DMS79 treated with DMSO at 0.1 percent for 48 hours (cell line): ENCODE measurements around the gene PDCL3.

Experiments
- DNase-seq: peaks from one replicate; lab custom pipeline; 2025; lab: John Stamatoyannopoulos, UW

Gene PDCL3

GRCh38 chr2:100560216-100560830, 2.5 kb upstream of the PDCL3 start:
- DNase-seq, result no peak

DNA sequence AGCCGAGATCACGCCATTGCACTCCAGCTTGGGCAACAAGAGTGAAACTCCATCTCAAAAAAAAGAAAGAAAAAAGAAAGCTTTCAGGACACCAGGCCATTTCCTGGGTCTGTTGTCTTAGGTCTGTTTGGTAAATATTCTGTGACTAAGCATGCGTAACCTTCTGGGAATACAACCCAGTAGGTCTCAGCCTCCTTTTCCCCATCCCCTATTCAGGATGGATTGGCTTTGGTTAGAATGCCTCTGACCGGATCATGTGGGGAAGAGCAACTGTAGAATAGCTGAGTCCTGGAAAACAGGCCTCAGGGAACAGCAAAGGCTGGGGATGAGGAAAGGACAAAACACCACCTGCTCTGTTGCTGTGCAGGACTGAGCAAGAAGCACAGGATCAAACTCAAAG, 1.6 kb upstream of the PDCL3 start:
- no peak for DNase-seq

- DNase-seq, result no peak
These were observed 834 bp downstream of the PDCL3 start for GRCh38 chr2:100563407-100564247.

DNA sequence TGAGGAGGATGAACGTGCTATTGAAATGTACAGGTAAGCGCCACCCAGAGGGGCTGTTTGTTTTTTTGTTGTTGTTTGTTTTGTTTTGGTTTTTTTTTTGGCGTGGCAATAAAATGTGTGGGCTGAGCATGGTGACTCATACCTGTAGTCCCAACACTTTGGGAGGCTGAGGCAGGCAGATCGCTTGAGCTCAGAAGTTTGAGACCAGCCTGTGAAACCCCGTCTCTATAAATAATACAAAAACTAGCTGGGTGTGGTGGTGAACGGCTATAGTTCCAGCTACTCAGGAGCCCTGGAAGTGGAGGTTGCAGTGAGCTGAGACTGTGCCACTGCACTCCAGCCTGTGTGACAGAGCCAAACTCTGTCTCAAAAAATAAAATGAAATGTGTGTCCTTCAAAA, 6.2 kb downstream of the PDCL3 start:
- DNase-seq, result no peak

GRCh38 chr2:100571668-100572067, 8.9 kb downstream of the PDCL3 start:
- DNase-seq, result no peak

DNA sequence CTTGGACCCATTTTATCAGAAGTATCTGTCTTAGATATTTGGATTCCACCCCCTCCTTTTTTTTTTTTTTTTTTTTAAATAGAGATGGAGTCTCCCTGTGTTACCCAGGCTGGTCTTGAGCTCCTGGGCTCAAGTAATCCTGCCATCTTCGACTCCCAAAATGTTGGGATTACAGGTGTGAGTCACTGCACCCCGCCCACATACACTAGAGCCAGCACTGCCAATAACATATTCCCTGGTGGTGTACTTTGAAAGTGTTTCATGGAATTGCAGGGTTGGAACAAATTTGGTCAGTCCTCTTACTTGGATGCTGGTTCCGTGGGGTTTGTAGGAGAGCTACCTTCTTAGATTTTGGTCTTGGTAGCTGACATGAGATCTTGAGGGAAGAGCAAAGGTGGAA, 15.0 kb downstream of the PDCL3 start:
- no peak for DNase-seq

DNA sequence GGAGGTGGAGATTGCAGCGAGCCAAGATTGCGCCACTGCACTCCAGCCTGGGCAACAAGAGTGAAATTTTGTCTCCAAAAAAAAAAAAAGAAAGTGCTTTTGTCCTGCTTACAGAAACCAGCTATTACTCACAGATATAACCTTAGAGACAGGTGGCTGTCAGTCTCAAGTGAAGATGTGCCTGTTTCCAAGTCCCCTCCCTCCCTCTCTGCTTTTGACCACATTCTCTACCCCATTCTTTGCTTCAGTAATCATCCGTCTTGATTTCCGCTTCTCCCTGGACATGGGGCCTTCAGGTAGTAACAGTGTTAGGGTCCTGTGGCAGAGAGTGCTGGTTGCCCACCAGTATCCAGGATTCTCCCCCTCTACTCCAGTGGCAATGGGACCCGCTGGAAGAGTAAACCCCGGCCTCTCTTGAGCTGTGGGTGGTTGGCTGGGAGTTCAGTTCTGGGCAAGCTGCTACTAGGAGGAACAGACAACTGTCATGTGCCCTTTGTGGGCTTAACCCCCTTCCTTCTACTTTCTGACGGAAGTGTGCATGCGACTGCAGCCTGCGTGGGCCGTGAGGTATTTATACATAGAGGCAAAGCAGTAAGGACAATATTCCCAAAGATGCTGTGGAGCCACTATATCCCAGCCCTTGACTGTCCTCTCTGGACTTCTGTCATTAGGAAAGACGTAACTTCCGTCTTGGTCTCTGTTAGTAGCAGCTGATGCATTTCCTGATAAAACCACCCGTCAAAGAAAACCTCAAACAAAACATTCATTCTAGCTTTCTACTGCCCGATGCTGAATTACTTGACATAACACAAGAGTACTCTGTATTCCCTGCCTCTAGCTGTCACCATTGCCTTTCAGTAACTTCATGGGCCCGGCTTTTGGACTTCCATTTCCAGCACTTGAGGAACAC, 17.8 kb downstream of the PDCL3 start:
- DNase-seq, result no peak

GRCh38 chr2:100581277-100581612, 18.5 kb downstream of the PDCL3 start:
- DNase-seq, result no peak

GRCh38 chr2:100584816-100585215, 22.0 kb downstream of the PDCL3 start:
- no peak for DNase-seq

DNA sequence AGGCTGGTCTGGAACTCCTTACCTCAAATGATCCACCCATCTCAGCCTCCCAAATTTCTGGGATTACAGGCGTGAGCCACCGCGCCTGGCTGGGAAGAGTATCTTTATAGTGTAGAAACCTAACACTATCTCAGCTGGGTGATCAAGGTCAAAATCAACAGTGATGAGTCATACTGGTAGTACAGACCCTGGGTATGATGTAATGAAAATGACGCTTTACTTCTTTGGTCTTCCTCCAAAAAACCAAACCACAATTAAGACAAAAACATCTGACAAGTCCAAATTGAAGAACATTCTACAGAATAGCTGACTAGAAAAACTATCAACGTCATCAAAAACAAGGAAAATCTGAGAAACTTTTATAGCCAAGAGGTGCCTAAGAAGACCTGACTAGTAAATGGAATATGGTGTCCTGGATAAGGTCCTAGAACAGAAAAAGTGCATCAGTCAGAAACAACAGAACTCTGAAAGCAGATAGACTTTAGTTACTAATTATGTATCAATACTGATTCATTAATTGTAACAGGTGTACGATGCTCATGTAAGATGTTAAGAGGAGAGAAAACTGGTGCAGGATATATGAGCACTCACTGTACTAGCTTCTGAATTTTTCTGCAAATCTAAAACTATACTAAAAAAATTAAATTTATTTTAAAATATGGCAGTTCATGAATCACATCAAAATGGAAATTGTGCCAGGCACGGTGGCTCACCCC, 25.4 kb downstream of the PDCL3 start:
- no peak for DNase-seq

- DNase-seq, result no peak
These were observed 26.7 kb downstream of the PDCL3 start for GRCh38 chr2:100589527-100589926.

DNA sequence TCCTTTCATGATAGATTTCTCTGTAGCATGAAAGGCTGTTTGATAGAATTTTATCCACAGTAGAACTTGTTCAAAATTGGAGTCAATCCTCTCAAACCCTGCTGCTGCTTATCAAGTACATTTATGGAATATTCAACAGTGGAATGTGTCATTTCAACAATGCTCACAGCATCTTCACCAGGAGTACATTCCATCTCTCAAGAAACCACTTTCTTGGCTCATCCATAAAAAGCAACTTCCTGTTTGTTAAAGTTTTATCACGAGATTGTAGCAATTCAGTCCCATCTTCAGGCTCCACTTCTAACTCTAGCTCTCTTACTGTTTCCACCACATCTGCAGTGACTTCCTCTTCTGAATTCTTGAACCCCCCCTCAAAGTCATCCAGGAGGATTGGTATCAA, 29.4 kb downstream of the PDCL3 start:
- no peak for DNase-seq

DNA sequence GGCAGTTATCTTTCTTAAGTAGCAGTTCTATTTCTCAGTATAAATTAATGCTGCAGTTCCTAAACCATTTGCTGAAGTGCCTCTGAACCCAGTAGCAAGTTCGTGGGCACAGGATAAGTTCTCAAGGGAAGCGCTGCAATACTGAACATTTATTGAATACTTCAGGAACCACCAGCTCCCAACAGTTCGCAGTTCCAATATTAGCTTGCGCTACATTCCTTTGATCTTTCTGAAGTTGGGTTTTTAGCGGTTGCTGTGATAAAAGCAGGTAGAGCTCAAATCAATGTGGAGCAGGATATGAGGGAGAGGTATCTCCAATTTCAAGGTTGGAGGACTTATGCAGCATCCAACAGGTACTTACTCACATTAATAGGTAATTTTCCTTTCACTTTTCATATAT, 33.7 kb downstream of the PDCL3 start:
- no peak for DNase-seq

DNA sequence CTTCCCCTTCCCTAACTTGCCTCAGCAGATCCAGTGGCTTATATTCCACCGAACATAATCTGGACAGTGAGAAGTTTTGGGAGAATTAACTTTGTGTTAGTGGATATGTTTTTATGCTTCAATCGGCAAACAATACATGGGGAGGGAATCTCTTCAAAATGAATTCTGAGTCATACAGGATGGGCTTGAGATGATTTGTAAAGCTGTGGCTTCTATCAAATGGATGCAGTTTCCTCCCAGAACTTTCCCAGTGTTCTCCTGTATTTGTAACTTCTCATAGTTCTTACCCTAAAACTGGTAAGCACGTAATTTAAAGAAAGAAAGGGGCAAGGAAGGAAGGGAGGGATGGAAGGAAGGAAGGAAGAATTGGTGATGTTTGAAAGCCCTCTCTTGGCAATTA, 36.8 kb downstream of the PDCL3 start:
- no peak for DNase-seq

- DNase-seq, result no peak
These were observed 38.9 kb downstream of the PDCL3 start for GRCh38 chr2:100601661-100602060.

GRCh38 chr2:100603414-100603813, 40.6 kb downstream of the PDCL3 start:
- no peak for DNase-seq

GRCh38 chr2:100603948-100604633, 41.3 kb downstream of the PDCL3 start:
- DNase-seq, result no peak

GRCh38 chr2:100606332-100606725, 43.5 kb downstream of the PDCL3 start:
- DNase-seq, result no peak

GRCh38 chr2:100606726-100607343, 44.0 kb downstream of the PDCL3 start:
- DNase-seq, result peak; percentile 5

DNA sequence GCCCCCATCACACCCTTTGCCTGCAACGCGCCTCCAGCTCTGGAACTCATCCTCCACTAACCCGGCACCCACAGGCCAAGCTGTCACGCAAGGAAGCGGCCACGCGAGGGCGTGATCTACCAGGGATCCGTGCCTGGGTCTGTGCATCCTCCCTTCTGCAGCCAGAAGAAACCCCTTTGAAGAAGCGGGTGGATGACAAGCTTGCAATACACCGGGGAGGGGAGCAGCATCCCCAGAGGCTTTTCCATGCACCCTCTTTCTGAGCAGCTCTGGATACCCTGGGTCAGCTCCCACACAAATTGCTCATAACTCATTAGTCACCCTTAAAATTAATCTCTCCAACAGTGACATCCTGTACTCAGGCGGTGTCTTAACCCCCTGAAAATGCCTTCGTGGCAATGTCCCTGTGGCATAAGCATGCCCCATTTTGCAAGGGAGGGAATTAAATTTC, 47.6 kb downstream of the PDCL3 start:
- peak; percentile 18 for DNase-seq
